Activated CD4-positive, alpha-beta memory T cell treated with anti-CD3 and anti-CD28 coated beads for 36 hours (primary cell): Measurements from ENCODE around the gene ATP1A3. TPM values are rescaled to one million over a fixed set of nuclear protein-coding genes. Genes with fewer than 3 reads are reported as not detected.
A peak's percentile ranks its signal among the peaks of the same experiment; 100 is the strongest.

Source experiments
- CTCF ChIA-PET: fragments of 350-600 bp; sonication (Branson Sonifier 250); formaldehyde crosslinking; loops from one replicate; lab custom pipeline; 2021; ENCODE audit warnings: antibody characterized with exemption, inconsistent platforms; lab: Charles Lee
- POLR2A ChIA-PET: fragments of 350-600 bp; sonication (Branson Sonifier 250); formaldehyde crosslinking; loops from one replicate; lab custom pipeline; 2021; ENCODE audit warnings: antibody characterized with exemption; lab: Charles Lee
- DNase-seq: peaks from one replicate; pipeline ENCODE4 v3.0.0-alpha.2; 2020
- H3K27ac Mint-ChIP-seq: one replicate; pipeline ENCODE4 v1.8.0; 2021; ENCODE audit warnings: mixed read lengths
- H3K27me3 Mint-ChIP-seq: one replicate; pipeline ENCODE4 v1.8.0; 2021; ENCODE audit warnings: mixed read lengths
- H3K36me3 Mint-ChIP-seq: one replicate; pipeline ENCODE4 v1.8.0; 2021; ENCODE audit warnings: mixed read lengths
- H3K4me1 Mint-ChIP-seq: one replicate; pipeline ENCODE4 v1.8.0; 2021; ENCODE audit warnings: low read depth, mixed read lengths
- H3K4me3 Mint-ChIP-seq: one replicate; pipeline ENCODE4 v1.8.0; 2021; ENCODE audit warnings: mild to moderate bottlenecking, mixed read lengths
- H3K9me3 Mint-ChIP-seq: one replicate; pipeline ENCODE4 v1.8.0; 2021; ENCODE audit warnings: mixed read lengths
- intact Hi-C: fragments of 100-400 bp; cut with micrococcal nuclease; formaldehyde crosslinking; loops from one replicate; pipeline ENCODE4 v1.15.1; 2023
- total RNA-seq, 2 experiments: library from RNA; stranded (reverse); gene quantifications; one replicate each; pipeline ENCODE4 v1.2.3, GENCODE V29; 2021

Gene ATP1A3
- total RNA-seq, 2 experiments from 2014 or later, result 0.64 to 0.85 TPM

GRCh38 chr19:41969772-41970458, 24.1 kb downstream of the ATP1A3 start:
- no peaks in the 10 kb centered on the region for H3K4me1 Mint-ChIP-seq
- ChIA-PET POLR2A (no interaction called here), CTCF (no interaction called here)
- H3K36me3 Mint-ChIP-seq, result no peaks in the 10 kb centered on the region
- intact Hi-C loops, result no loop called here
- no peak for DNase-seq
- H3K27me3 Mint-ChIP-seq, result no peaks in the 10 kb centered on the region
- H3K27ac Mint-ChIP-seq, result no peak overlapping the region
- H3K9me3 Mint-ChIP-seq, result no peaks in the 10 kb centered on the region
- H3K4me3 Mint-ChIP-seq, result no peak overlapping the region

DNA sequence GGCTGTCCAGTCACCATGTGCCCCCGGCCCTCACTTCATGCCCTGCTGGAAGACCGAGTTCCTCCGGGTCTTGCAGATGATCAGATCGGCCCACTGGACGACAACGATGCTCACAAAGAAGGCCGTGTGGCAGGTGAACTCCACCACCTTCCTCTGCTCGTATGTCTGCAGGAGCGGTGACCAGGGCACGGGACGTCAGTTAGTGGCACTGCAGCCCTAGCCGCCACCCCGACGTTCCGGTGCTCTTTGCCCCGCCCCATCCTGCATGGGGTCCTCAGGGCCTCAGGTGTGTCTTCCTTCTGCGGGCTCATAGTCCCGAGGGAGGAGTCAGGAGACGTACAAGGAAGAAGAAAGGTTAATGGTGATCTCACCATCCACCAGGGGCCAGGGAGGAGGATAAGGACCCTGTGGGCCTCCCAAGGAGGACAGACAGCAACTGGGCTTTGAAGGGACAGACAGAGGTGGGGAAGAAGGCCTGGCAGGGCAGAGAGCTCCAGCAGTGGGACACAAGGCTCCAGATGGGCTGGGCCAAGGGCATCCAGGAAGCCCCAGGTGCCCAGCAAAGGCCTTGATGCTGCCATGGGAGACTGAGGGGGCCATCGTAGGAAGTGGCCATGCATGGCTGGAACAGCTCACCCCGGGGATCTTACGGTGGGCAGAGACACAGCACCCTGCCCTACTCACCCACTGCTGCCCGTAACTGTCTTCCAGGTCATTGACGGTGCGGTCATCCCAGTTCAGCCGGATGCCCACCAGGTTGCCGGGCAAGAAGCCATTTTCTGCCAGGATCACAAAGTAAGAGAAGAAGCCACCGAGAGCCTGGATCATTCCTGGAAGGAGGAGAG, 25.1 kb downstream of the ATP1A3 start:
- ChIA-PET POLR2A (no interaction called here), CTCF (no interaction called here)
- Mint-ChIP-seq H3K27me3 (no peaks in the 10 kb centered on the region), H3K9me3 (no peaks in the 10 kb centered on the region), H3K36me3 (no peaks in the 10 kb centered on the region), H3K4me1 (no peaks in the 10 kb centered on the region), H3K27ac (no peak overlapping the region), H3K4me3 (no peak overlapping the region)
- DNase-seq, result no peak
- intact Hi-C loops, result no loop called here

- ChIA-PET POLR2A (no interaction called here), CTCF (no interaction called here)
- H3K36me3 Mint-ChIP-seq, result no peaks in the 10 kb centered on the region
- no peaks in the 10 kb centered on the region for H3K4me1 Mint-ChIP-seq
- H3K4me3 Mint-ChIP-seq, result no peak overlapping the region
- no peak overlapping the region for H3K27ac Mint-ChIP-seq
- no peaks in the 10 kb centered on the region for H3K9me3 Mint-ChIP-seq
- no peak for DNase-seq
- intact Hi-C loops, result no loop called here
- H3K27me3 Mint-ChIP-seq, result no peaks in the 10 kb centered on the region
Measured at GRCh38 chr19:41967054-41967783, 26.8 kb downstream of the ATP1A3 start.

GRCh38 chr19:41965106-41965505, 28.9 kb downstream of the ATP1A3 start:
- Mint-ChIP-seq H3K27me3 (no peaks in the 10 kb centered on the region), H3K4me1 (no peaks in the 10 kb centered on the region), H3K4me3 (no peak overlapping the region), H3K9me3 (no peaks in the 10 kb centered on the region), H3K27ac (no peak overlapping the region), H3K36me3 (no peaks in the 10 kb centered on the region)
- DNase-seq, result no peak
- CTCF ChIA-PET, result interaction anchor here (0.6 kb wide), 1 partner anchor 63 kb away, joined by 5 read pairs; no protein-coding TSS in a partner anchor
- intact Hi-C loops, result no loop called here
- POLR2A ChIA-PET, result no interaction called here

DNA sequence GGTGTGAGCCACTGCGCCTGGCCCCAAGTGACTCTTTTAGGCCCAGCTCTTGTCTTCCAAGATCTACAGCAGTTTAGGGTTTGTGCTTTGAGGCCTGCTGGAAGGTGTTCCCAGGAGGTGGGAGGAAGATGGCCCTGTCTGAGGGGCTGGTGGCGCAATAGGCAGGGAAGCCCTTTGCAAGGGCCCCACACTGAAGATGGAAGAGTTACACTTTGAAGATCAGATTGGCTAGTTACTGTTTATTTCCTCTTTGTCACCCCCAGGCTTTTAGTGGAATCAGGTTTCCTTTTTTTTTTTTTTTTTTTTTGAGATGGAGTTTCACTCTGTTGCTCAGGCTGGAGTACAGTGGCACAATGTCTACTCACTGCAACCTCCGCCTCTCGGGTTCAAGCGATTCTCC, 33.1 kb downstream of the ATP1A3 start:
- H3K9me3 Mint-ChIP-seq, result no peaks in the 10 kb centered on the region
- H3K27me3 Mint-ChIP-seq, result no peaks in the 10 kb centered on the region
- CTCF ChIA-PET, result no interaction called here
- H3K27ac Mint-ChIP-seq, result no peak overlapping the region
- no peak overlapping the region for H3K4me3 Mint-ChIP-seq
- POLR2A ChIA-PET, result no interaction called here
- peaks cover 2% of the 10 kb centered on the region for H3K36me3 Mint-ChIP-seq
- DNase-seq, result no peak
- intact Hi-C loops, result no loop called here
- H3K4me1 Mint-ChIP-seq, result peaks cover 14% of the 10 kb centered on the region

GRCh38 chr19:41959056-41960053, 34.7 kb downstream of the ATP1A3 start, which contains the start of gene RABAC1:
RABAC1 (minus strand) TSS chr19:41959321; CDS start chr19:41959292, 29 bp downstream.
- DNase-seq, result peak; percentile 92
- POLR2A ChIA-PET, result interaction anchor here (0.6 to 2.8 kb wide), 4 partner anchors 14 to 99 kb away, joined by 3 to 17 read pairs (median 6); partner anchors contain the start of gene RPS19

GRCh38 chr19:41958367-41959055, 35.5 kb downstream of the ATP1A3 start:
- Mint-ChIP-seq H3K27ac (peak overlapping the region; percentile 62), H3K27me3 (no peaks in the 10 kb centered on the region), H3K4me3 (peak overlapping the region; percentile 86), H3K9me3 (no peaks in the 10 kb centered on the region), H3K36me3 (peaks cover 2% of the 10 kb centered on the region), H3K4me1 (peaks cover 14% of the 10 kb centered on the region)
- CTCF ChIA-PET, result interaction anchor here (0.9 to 4.3 kb wide), 16 partner anchors 12 to 229 kb away, joined by 3 to 31 read pairs (median 4); partner anchors contain the start of genes ERFL and RPS19
- POLR2A ChIA-PET, result interaction anchor here (1.3 to 2.8 kb wide), 5 partner anchors 12 to 98 kb away, joined by 3 to 17 read pairs (median 6); partner anchors contain the start of gene RPS19
- intact Hi-C loops, result loop anchor here (1.0 to 2.0 kb wide), 3 partner anchors 24 to 99 kb away; no protein-coding TSS in a partner anchor
- peak; percentile 93 for DNase-seq

More at GRCh38 chr19:41959056-41960053, 34.7 kb downstream of the ATP1A3 start, which contains the start of gene RABAC1:
- Mint-ChIP-seq H3K9me3 (no peaks in the 10 kb centered on the region), H3K27me3 (no peaks in the 10 kb centered on the region), H3K4me1 (peaks cover 14% of the 10 kb centered on the region), H3K27ac (peak within 1 kb of the TSS; percentile 82), H3K4me3 (peak within 1 kb of the TSS; percentile 86), H3K36me3 (peaks cover 2% of the 10 kb centered on the region)
- intact Hi-C loops, result loop anchor here (1.0 to 2.0 kb wide), 3 partner anchors 25 to 100 kb away; no protein-coding TSS in a partner anchor
- CTCF ChIA-PET, result interaction anchor here (0.9 to 4.3 kb wide), 10 partner anchors 13 to 167 kb away, joined by 3 to 31 read pairs (median 10); partner anchors contain the start of gene RPS19

- CTCF ChIA-PET, result interaction anchor here (0.9 to 4.3 kb wide), 12 partner anchors 11 to 229 kb away, joined by 3 to 31 read pairs (median 4); partner anchors contain the start of genes ERFL and RPS19
- Mint-ChIP-seq H3K4me1 (peaks cover 14% of the 10 kb centered on the region), H3K36me3 (peaks cover 2% of the 10 kb centered on the region), H3K9me3 (no peaks in the 10 kb centered on the region), H3K4me3 (peak overlapping the region; percentile 86), H3K27ac (peak overlapping the region; percentile 56), H3K27me3 (no peaks in the 10 kb centered on the region)
- peak; percentile 70 for DNase-seq
- intact Hi-C loops, result loop anchor here (2.0 kb wide), 2 partner anchors 23 to 77 kb away; no protein-coding TSS in a partner anchor
- POLR2A ChIA-PET, result interaction anchor here (1.3 to 2.8 kb wide), 5 partner anchors 11 to 98 kb away, joined by 3 to 17 read pairs (median 6); partner anchors contain the start of gene RPS19
Measured at GRCh38 chr19:41957838-41958366, 36.1 kb downstream of the ATP1A3 start.

- ChIA-PET POLR2A (interaction anchor here (1.3 to 2.8 kb wide), 4 partner anchors 11 to 97 kb away, joined by 3 to 17 read pairs (median 6); partner anchors contain the start of gene RPS19), CTCF (interaction anchor here (0.7 to 4.3 kb wide), 11 partner anchors 11 to 228 kb away, joined by 3 to 31 read pairs (median 4); partner anchors contain the start of genes ERFL and RPS19)
- no peak for DNase-seq
- intact Hi-C loops, result no loop called here
- peaks cover 2% of the 10 kb centered on the region for H3K36me3 Mint-ChIP-seq
- H3K4me3 Mint-ChIP-seq, result no peak overlapping the region
- H3K4me1 Mint-ChIP-seq, result peaks cover 14% of the 10 kb centered on the region
- H3K9me3 Mint-ChIP-seq, result no peaks in the 10 kb centered on the region
- H3K27me3 Mint-ChIP-seq, result no peaks in the 10 kb centered on the region
- no peak overlapping the region for H3K27ac Mint-ChIP-seq
Measured at GRCh38 chr19:41957161-41957837, 36.7 kb downstream of the ATP1A3 start.
